GM19193 (cell line): ENCODE results near the gene CDH4.

Experiments
- POLR2A ChIP-seq: IDR thresholded peaks from 4 replicates; pipeline ENCODE4 v1.6.1; 2011; ENCODE audit not compliant: insufficient read depth, insufficient read length; ENCODE audit errors: extremely low read depth

Gene CDH4

DNA sequence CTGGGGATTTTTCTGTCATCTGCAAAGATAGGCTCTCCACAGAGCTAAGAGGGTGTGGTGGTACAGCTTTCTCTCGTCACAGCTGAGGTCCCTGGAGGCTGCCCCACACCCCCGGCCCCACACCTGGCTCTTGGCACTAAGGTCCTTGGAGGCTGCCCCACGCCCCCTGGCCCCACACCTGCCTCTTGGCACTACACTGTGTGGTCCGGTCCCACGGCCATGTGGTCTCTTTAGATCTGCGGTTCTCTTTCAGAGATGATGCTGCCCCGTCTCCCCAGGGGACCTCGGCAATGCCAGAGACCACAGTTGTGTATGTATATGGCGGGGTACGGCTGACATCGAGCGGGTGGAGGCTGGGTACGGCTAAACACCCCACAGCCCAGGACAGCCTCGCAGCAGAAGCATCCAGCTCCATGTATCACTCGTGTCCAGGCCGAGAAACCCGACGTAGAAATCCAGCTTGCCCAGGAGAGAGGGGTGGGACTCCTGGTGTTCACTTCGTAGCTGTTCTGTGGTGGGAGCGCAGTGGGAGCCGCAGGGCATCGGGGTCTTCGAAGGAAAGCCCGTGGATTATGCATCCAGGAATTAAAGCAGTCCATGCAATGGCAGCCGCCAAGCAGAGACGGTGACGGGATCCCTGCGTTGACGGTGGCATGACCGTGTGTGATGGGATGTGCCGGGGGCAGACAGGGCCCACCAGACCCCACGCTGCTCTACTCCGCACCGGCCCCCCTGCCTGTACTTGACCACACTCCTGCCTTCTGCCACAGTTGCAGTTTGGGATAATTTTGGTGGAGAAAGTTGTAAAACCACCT lies 292.1 kb downstream of the CDH4 start:
- no peak for TF ChIP-seq POLR2A

DNA sequence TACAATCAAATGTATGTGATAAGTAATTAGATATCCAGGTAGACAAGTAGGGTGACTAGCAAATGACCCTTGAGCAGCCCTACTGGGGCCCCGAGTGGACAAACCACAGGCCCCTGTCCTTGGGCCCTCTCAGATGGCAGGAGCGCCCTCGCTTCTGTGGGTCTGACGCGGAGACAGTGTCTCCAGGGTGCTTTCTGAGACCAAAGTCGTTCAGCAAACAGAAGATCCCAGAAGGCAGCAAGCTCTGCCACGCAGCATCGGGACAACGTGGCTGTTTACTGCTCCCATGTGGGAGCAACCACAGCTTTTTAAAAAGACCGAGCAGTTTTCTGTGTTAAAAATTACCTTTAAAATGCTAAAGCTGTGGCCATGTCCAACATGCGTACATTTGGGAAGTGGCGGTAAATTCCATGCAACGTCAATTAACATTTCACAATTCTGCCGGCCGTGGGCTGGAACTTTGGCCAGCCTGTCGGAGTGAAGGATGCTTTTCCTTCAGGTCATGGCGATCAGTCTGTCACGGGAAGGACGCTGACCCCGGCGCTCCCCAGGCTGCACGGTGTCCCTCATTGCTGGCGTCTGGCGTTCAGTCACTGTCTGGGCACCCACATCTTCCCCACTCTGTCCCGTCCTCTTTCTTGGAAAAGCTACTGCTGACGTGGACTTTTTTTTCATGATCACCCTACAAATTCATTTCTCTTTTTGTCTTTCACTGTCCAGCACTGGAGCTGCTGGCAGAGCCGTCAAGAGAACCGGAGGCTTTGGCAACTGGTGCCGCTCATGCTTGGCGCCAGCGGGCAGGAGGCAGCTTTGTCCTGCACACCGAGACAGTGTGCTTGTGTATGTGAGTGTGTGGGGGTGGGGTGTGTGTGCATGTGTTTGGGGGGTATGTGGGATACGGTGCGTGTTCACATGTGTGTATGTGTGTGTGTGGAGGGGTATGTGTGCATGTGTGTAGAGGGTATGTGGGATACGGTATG lies 293.1 kb downstream of the CDH4 start:
- no peak for TF ChIP-seq POLR2A

DNA sequence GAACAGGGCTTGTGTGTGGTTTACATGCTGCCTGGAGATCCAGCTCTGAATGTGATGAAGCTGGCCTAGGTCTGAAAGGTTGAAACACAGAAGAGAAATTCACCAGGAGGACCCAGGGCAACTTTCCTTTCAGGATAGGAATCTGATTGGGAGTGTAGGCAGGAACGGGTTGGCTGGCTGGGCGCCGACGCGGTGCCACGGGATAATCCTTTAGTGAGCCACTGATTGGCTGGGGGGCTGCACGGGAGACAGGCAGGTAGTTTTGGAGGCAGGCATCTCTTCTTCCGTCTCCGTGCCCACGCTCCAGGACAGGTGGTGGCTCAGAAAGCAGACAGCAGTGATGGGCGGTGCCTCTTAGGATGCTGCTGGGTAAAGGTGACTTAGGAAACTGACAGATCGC lies 294.6 kb downstream of the CDH4 start:
- no peak for TF ChIP-seq POLR2A

DNA sequence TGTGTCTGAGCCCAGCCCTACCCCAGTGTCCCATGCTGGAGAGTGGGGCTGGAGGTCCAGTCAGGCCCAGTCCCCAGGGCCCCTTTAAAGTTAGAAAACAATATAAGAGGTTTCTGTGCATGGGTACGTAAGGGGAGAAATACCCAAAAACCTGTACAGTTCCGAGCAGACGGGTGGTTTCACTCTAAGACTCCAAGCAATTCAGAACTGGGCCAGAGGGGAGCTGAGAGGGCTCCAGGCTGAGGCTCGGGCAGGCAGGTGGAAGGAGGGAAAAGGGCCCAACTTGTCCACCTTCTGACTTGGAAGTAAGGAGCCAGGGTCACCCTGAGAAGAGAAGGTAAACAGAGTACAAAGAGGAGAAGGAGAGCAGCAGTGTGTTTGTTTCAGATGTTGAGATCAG lies 296.0 kb downstream of the CDH4 start:
- no peak for TF ChIP-seq POLR2A

DNA sequence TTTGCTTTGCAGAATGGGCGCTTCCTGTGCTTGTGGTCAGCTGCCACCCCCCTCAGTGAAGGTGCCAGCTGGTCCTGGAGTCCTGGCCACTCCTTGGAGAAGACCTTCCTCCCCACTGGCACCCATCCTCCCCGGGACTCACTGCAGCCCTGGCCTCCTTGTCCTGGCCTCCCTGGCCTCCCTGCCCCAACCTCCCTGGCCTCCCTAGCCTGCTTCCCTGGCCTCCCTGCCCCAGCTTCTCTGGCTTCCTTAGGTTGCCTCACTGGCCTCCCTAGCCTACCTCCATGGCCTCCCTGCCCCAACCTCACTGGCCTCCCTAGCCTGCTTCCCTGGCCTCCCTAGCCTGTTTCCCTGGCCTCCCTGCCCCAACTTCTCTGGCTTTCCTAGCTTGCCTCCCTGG lies 297.8 kb downstream of the CDH4 start:
- no peak for TF ChIP-seq POLR2A

DNA sequence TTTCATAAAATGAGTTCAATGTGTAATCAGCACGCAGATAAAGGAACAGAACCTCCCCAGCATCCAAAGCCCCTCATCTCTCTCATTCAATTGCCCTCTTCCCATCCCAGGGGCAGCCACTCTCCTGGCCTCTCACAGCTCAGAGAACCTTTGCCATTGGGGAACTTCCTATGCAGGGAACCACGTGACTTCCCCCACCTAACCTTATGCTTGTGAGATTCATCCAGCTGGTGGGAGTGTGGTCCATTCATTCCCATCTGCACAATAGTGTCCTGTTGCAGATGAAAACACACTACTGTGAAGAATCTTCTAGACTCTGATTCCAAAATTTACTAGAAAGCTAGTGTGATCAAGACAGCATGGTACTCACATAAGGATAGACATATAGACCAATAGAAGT lies 299.3 kb downstream of the CDH4 start:
- TF ChIP-seq POLR2A: no peak

DNA sequence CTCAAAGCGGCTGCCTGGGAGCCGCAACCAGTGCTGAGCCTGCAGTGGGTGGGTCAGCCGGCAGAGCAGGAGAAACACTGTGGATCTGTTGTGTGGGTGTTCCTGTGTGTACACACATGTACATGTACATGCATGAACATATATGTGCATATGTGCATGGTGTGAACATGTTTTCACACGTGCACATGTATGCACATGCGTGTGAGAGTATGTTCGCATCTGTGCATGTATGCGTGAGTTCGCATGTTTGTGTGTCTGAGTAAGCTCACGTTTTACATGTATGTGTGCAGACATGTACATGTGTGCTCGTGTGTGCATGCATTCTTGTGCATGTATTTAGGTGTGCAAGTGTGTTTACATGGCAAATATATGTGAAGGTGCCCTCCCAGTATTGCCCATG lies 302.6 kb downstream of the CDH4 start:
- no peak for TF ChIP-seq POLR2A

DNA sequence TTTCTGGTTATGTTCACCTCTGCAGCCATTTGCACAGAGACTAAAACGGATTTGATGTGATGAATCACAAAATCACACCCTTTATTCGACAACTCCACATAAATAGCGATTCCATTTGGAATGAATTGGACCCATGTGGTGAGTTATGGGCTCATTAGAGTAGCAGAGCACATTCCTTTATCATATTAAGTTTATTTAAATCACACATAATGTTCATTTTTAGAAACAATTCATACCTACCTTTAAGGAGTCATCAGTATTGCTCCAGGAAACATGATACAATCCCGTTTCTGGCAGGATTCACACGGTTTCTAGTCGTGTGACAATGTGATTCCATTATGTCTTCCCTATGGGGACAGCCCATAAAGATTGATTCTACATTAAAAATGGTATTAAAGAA lies 303.5 kb downstream of the CDH4 start:
- TF ChIP-seq POLR2A: no peak

DNA sequence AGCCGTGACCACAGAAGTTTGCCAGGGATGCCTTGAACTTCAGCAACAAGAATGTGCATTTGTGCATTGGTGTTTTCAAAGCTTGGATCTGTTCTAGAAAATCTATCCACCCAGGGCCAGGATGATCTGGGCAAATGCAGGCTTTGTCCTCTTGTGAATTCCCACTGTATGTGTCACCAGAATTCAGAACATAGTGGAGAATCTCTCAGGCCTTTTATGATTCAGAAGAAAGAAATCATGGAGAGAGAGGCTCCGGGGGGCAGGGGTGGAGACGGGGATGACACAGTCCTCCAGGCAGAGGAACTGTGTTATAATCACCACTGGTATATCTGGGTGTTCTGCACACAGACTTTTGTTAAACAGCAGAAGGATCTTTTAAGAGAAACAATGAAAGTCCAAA lies 304.1 kb downstream of the CDH4 start:
- TF ChIP-seq POLR2A: no peak

DNA sequence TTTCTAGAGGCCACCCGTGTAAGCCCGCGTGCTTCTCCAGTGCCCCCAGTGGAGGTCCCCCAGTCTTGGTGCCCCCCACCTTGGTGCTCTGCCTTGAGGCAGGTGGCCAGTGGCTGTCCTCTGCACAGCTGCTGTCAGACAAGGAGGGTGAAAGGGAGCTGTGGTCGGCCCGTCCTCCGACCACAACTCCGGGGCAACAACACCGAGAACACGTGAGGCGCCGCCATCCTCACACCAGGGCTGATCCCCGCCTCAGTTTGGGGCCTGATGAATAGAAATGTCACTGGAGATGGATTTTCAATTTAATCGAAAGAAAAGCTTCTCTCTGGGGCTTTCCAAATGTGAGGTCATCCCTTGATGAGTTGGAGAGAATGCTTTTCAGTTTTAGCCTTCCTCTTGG lies 304.6 kb downstream of the CDH4 start:
- TF ChIP-seq POLR2A: no peak

DNA sequence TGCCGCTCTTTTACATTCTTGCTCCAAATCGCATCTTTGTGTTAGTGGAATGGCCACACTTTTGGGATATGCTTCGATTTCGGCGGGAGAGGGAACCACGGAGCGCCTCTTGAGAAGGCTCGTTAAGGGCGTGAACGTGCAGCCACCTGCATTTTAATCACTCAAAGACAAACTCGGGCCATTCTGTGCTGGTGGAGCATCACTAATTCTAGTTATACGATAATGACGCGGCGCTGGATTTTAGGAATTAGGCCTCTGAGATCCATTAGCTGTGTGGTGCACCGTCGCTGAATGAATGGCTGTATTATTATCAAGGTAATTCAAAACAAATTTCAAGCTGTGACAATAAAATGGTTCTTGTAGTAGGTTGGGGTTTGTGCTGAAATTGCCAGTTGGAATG lies 305.6 kb downstream of the CDH4 start:
- no peak for TF ChIP-seq POLR2A

DNA sequence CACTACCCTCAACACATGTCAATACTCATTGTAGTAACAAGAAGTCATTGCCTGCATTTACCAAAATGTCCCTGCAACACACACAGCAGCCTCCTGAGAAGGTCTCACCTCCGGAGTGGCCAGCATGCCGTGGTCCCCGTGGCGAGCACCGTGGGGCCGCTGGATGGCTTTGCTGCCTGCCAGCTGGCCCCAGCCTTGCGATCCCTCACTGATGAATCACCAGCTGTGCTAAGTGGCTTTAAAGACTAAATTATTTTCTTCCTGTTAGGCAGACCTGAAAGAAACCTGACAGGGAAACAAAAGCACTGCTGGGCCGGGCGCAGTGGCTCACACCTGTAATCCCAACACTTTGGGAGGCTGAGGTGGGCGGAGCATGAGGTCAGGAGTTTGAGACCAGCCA lies 306.7 kb downstream of the CDH4 start:
- no peak for TF ChIP-seq POLR2A

DNA sequence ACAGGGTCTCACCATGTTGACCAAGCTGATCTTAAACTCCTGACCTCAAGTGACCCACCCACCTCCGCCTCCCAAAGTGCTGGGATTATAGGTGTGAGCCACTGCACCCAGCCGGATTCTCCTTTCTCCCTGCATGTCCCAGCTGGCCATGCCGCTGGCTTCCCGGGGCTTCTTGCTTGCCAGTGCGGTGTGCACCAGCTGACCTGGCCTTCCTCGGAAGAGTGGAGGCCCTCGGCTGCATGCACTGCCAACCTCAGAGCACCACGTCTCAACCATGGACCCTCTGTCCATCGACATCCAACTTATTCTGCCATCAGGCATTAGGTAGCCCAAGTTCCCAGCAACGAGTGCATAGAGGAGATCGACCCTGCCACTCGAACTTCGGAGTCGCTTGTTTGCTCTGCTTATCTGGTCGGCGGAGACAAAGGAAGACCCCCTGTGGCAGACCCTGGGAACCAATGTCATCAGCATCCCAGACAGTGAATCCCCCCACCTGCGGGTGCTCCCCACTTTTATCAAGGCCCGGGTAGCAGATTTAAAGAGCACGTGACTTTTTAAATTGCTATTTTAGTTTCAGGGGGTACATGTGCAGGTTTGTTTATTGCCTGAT lies 307.8 kb downstream of the CDH4 start:
- TF ChIP-seq POLR2A: no peak

DNA sequence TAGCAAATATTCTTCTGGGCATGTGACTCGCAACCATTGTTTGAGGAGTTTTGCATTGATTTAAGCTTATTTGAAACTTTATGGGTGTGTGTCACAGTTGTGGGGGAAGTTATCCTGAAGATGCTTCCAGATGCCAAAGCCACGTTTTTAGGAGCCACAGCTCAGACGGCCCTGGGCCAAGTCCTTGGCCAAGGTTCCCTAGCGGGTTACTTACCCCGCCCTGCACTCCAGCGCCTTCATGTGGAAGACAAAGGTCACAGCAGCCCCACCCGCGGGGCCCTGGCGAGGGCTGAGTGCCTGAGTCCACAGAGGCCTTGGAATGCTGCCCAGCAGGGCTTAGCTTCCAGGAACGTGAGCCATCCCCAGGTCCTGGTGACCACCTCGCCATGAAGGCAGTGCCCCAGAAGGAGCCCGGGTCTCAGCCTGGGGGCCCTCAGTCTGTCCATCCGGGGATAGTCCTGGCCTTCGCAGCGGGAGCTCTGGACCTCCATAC lies 308.3 kb downstream of the CDH4 start:
- TF ChIP-seq POLR2A: no peak
